AG04450 (cell line): ENCODE data around the gene CHN1. TPM values are rescaled to one million over a fixed set of nuclear protein-coding genes. Genes with fewer than 3 reads are reported as not detected.

ENCODE experiments used
- CTCF ChIA-PET: fragments of 300-600, 350-600 bp; formaldehyde crosslinking; extraction: SDS; loops from one replicate; lab custom pipeline; 2022; ENCODE audit warnings: antibody characterized with exemption, inconsistent platforms; lab: Charles Lee
- POLR2A ChIA-PET: fragments of 350-600 bp; formaldehyde crosslinking; extraction: SDS; loops from one replicate; lab custom pipeline; 2021; ENCODE audit warnings: antibody characterized with exemption, inconsistent platforms; lab: Yijun Ruan, JAX
- DNase-seq: peaks from one replicate; pipeline ENCODE4 v3.0.0-alpha.2; 2011; ENCODE audit warnings: low read depth, low spot score
- H3K27ac ChIP-seq: one replicate; pipeline ENCODE4 v1.5.1; 2012; ENCODE audit warnings: low read depth, low read length, control low read depth
- H3K27me3 ChIP-seq: one replicate; pipeline ENCODE4 v1.6.0; 2012; ENCODE audit warnings: low read length; ENCODE audit not compliant: control insufficient read depth, insufficient read depth
- H3K4me3 ChIP-seq: 2 replicates; pipeline ENCODE4 v1.5.1; 2011; ENCODE audit warnings: mild to moderate bottlenecking, low read depth, low read length, control low read depth
- H3K9me3 ChIP-seq: 2 replicates; pipeline ENCODE4 v1.5.1; 2012; ENCODE audit warnings: low read length; ENCODE audit not compliant: control insufficient read depth, insufficient read depth
- polyA plus RNA-seq: library from polyadenylated mRNA; depleted of rRNA; stranded (reverse); fragments of >200 nt; gene quantifications from 2 replicates; pipeline ENCODE4 v1.2.3, GENCODE V29; 2011
- TF ChIP-seq, protein P1 (sequence below): IDR thresholded peaks from 2 replicates; pipeline ENCODE4 v1.5.1; 2011; ENCODE audit warnings: low read depth, low read length, control low read depth, inconsistent platforms

CHN1 gene
- polyA plus RNA-seq, 1 experiment = 258 TPM

DNA sequence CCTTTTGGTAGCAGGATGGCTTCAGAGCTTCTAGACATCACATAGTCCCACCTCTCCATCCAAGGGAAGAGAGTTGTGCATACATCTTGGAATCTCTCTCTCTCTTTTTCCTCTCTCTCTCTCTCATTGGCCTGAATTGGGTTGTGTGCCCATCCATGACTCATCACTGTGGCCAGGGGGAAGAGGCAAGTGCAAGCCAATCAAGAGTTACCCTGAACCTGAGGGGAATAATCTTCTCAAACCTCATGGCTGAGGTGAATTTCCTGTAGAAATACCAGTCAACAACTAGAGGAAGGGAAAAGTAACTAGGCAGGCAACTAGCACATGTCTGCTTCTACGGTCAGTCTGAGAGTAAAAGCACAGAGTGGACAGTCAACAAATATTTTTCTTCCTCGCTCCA is 7.3 kb upstream of the CHN1 start:
- CTCF ChIA-PET = interaction anchor here (1.6 kb wide), 1 partner anchor 312 kb away, joined by 6 read pairs; no protein-coding TSS in a partner anchor
- POLR2A ChIA-PET = no interaction called here
- Histone ChIP-seq H3K27ac (no peak overlapping the region), H3K9me3 (no peaks in the 10 kb centered on the region), H3K27me3 (peaks cover 4% of the 10 kb centered on the region), H3K4me3 (no peak overlapping the region)
- TF ChIP-seq, protein P1, sequence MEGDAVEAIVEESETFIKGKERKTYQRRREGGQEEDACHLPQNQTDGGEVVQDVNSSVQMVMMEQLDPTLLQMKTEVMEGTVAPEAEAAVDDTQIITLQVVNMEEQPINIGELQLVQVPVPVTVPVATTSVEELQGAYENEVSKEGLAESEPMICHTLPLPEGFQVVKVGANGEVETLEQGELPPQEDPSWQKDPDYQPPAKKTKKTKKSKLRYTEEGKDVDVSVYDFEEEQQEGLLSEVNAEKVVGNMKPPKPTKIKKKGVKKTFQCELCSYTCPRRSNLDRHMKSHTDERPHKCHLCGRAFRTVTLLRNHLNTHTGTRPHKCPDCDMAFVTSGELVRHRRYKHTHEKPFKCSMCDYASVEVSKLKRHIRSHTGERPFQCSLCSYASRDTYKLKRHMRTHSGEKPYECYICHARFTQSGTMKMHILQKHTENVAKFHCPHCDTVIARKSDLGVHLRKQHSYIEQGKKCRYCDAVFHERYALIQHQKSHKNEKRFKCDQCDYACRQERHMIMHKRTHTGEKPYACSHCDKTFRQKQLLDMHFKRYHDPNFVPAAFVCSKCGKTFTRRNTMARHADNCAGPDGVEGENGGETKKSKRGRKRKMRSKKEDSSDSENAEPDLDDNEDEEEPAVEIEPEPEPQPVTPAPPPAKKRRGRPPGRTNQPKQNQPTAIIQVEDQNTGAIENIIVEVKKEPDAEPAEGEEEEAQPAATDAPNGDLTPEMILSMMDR = no peak
- DNase-seq = no peak

DNA sequence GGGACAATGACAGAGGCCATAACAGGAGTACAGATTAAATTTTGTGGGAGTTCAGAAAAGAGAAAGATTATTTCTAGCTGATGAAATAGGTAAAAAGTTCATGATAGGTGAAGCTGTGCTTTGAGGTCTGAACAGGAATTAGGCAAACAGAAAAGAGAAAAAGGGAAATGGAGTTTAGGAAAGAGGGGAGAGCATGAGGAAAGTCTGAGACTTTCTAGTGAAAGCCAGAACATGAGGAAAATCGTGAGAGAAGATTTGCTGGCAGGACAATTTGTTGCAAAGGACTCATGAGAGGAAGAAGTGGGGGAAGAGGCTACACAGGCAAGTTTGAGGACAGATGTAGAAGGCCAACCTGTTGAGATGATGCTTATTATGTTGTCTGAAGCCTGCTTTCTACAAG is 6.3 kb upstream of the CHN1 start:
- TF ChIP-seq, protein P1 = no peak
- ChIA-PET CTCF (interaction anchor here (0.8 to 1.6 kb wide), 2 partner anchors 69 to 311 kb away, joined by 3 to 6 read pairs; no protein-coding TSS in a partner anchor), POLR2A (no interaction called here)

DNA sequence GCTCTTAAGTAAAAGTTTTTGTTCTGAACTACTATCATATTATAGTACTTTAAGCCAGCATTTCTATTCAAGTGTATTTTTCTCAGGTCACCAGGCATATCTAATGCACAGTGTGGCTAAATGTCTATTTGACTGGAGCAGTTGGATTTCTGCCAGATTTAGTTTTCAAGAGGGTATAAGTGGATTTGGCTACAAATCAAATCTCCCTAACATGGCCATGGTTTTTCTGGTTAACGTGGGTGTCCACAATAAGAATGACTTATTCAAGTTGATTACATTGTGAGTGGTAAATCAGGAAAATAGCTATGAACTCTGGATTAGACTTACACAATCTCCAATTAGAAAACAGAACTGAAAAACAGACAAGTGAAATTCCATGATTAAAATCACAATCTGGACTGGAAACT is 5.7 kb upstream of the CHN1 start:
- Histone ChIP-seq H3K4me3 (no peak overlapping the region), H3K27ac (no peak overlapping the region), H3K9me3 (no peaks in the 10 kb centered on the region), H3K27me3 (peaks cover 14% of the 10 kb centered on the region)
- DNase-seq = no peak
- TF ChIP-seq, protein P1 = no peak
- CTCF ChIA-PET = interaction anchor here (0.8 to 1.6 kb wide), 2 partner anchors 70 to 311 kb away, joined by 3 to 6 read pairs; no protein-coding TSS in a partner anchor
- POLR2A ChIA-PET = no interaction called here

More for the DNA sequence above, 6.3 kb upstream of the CHN1 start:
- H3K9me3 ChIP-seq = no peaks in the 10 kb centered on the region
- H3K27me3 ChIP-seq = peaks cover 10% of the 10 kb centered on the region
- H3K27ac ChIP-seq = no peak overlapping the region
- no peak for DNase-seq
- H3K4me3 ChIP-seq = no peak overlapping the region

DNA sequence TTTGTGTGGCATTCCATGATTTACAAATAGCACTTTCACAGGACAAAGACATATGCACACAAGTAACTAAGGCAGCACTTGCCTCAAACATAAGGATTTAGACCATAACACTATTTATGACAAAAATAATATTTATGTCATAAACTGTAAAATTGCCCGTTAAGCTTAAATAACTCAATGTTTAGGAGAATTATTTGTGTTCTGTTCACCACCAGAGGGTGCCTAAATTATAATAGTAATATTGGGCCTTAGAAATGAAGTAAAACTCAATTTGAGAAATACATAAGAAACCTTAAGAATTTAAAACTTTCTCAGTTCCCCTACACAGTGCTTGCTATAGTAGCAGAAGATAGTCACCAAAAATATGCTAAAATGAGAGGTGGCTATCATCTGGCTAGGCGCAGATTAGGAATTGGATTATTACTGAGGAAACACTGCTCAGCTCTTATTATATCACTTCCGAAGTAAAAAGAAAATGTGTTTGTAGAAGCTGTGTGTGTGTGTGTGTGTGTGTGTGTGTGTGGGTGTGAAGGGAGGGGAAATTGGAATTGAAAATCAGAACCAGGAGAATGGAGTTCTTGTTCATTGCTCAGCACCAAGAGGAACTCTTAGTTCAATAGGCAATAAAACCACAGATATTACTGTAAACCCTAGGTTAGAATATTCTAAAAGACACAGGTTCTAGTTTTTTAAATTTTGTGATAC is 4.9 kb upstream of the CHN1 start:
- CTCF ChIA-PET = interaction anchor here (0.8 to 3.5 kb wide), 3 partner anchors 272 to 313 kb away, joined by 3 to 15 read pairs (median 3); no protein-coding TSS in a partner anchor
- Histone ChIP-seq H3K9me3 (no peaks in the 10 kb centered on the region), H3K4me3 (no peak overlapping the region), H3K27me3 (peaks cover 14% of the 10 kb centered on the region), H3K27ac (no peak overlapping the region)
- POLR2A ChIA-PET = no interaction called here
- TF ChIP-seq, protein P1 = no peak
- DNase-seq = no peak
